CD14-positive monocyte (primary cell): ENCODE results near the gene HDGFL1. TPM values are rescaled to one million over a fixed set of nuclear protein-coding genes. Genes with fewer than 3 reads are reported as not detected.

Source experiments
- DNase-seq, 3 donors: peaks; one replicate each; pipeline ENCODE4 v3.0.0-alpha.2; 2011 to 2022
- H2AFZ ChIP-seq: 2 replicates; pipeline ENCODE4 v1.6.0; 2012; ENCODE audit warnings: mild to moderate bottlenecking, low read depth, low read length, inconsistent platforms; ENCODE audit not compliant: insufficient read depth, poor library complexity, severe bottlenecking
- H3K27ac ChIP-seq, 2 donors: 1 replicate in 1 of 2; 2 replicates in 1 of 2; pipeline ENCODE4 v1.5.1; 2012 to 2013; ENCODE audit warnings: low read length in 2 of 2, control low read depth in 1 of 2, inconsistent platforms in 1 of 2, low read depth in 1 of 2, mild to moderate bottlenecking in 1 of 2
- H3K27me3 ChIP-seq, 2 donors: one replicate each; pipeline versions ENCODE4 v1.6.0 to v1.6.1; 2011 to 2013; ENCODE audit warnings: low read length in 2 of 2; ENCODE audit not compliant: control insufficient read depth in 2 of 2, insufficient read depth in 2 of 2
- H3K36me3 ChIP-seq, 2 donors: replicated peaks in 1 of 2; 1 replicate in 1 of 2; 2 replicates in 1 of 2; pipeline versions ENCODE4 v1.5.1 to v1.6.1; 2012 to 2013; ENCODE audit warnings: low read length in 2 of 2, control low read depth in 1 of 2, inconsistent platforms in 1 of 2, mild to moderate bottlenecking in 1 of 2; ENCODE audit not compliant: insufficient read depth in 2 of 2, control insufficient read depth in 1 of 2
- H3K4me1 ChIP-seq, 2 donors: 1 replicate in 1 of 2; 2 replicates in 1 of 2; pipeline versions ENCODE4 v1.5.1 to v1.6.1; 2012 to 2013; ENCODE audit warnings: low read length in 2 of 2, control low read depth in 1 of 2, inconsistent platforms in 1 of 2, mild to moderate bottlenecking in 1 of 2, moderate library complexity in 1 of 2; ENCODE audit not compliant: insufficient read depth in 2 of 2, control insufficient read depth in 1 of 2
- H3K4me2 ChIP-seq: replicated peaks from 2 replicates; pipeline ENCODE3; 2012; ENCODE audit warnings: low read length, moderate library complexity, mild to moderate bottlenecking; ENCODE audit not compliant: poor library complexity, severe bottlenecking; ENCODE audit errors: extremely low read depth
- H3K4me3 ChIP-seq, 3 experiments: fragments of 200-600 bp in 1 of 3; sonication (generic) in 1 of 3; replicated peaks in 1 of 3; 1 replicate in 2 of 3; 2 replicates in 1 of 3; pipeline ENCODE4 v1.5.1; 2011 to 2013; ENCODE audit warnings: low read length in 3 of 3, mild to moderate bottlenecking in 3 of 3, control low read depth in 2 of 3, low read depth in 2 of 3, inconsistent platforms in 1 of 3, moderate library complexity in 1 of 3
- H3K79me2 ChIP-seq: 2 replicates; pipeline ENCODE4 v1.6.0; 2012; ENCODE audit warnings: mild to moderate bottlenecking, control low read depth, inconsistent platforms, low read length, moderate library complexity; ENCODE audit not compliant: insufficient read depth
- H3K9ac ChIP-seq: 2 replicates; pipeline ENCODE4 v1.6.0; 2017; ENCODE audit warnings: low read length, mild to moderate bottlenecking; ENCODE audit not compliant: insufficient read depth, poor library complexity, severe bottlenecking
- H3K9me3 ChIP-seq, 2 donors: replicated peaks in 1 of 2; 1 replicate in 1 of 2; 2 replicates in 1 of 2; pipeline versions ENCODE4 v1.5.1 to v1.6.1; 2012 to 2013; ENCODE audit warnings: low read length in 2 of 2, control low read depth in 1 of 2; ENCODE audit not compliant: control insufficient read depth in 1 of 2, insufficient read depth in 1 of 2
- H4K20me1 ChIP-seq: 2 replicates; pipeline ENCODE4 v1.6.0; 2012; ENCODE audit warnings: mild to moderate bottlenecking, low read length, control low read depth, moderate library complexity; ENCODE audit not compliant: insufficient read depth
- H3K27ac Mint-ChIP-seq, 7 donors: one replicate each; pipeline ENCODE4 v1.8.0; 2020; ENCODE audit warnings: mild to moderate bottlenecking in 7 of 7, mixed read lengths in 7 of 7, moderate library complexity in 6 of 7, inconsistent platforms in 2 of 7
- H3K27me3 Mint-ChIP-seq, 3 donors: one replicate each; pipeline ENCODE4 v1.8.0; 2021 to 2022; ENCODE audit warnings: low read depth in 3 of 3, mild to moderate bottlenecking in 3 of 3, mixed read lengths in 3 of 3, moderate library complexity in 3 of 3, inconsistent platforms in 1 of 3
- H3K36me3 Mint-ChIP-seq, 2 donors: one replicate each; pipeline ENCODE4 v1.8.0; 2020; ENCODE audit warnings: mixed read lengths in 2 of 2, inconsistent platforms in 1 of 2, mild to moderate bottlenecking in 1 of 2
- H3K4me1 Mint-ChIP-seq: one replicate; pipeline ENCODE4 v1.8.0; 2020; ENCODE audit warnings: mild to moderate bottlenecking, mixed read lengths
- H3K4me3 Mint-ChIP-seq, 2 donors: one replicate each; pipeline ENCODE4 v1.8.0; 2020; ENCODE audit warnings: mild to moderate bottlenecking in 2 of 2, mixed read lengths in 2 of 2, moderate library complexity in 1 of 2
- H3K9me3 Mint-ChIP-seq, 7 donors: one replicate each; pipeline ENCODE4 v1.8.0; 2020 to 2022; ENCODE audit warnings: mixed read lengths in 7 of 7, mild to moderate bottlenecking in 6 of 7, moderate library complexity in 6 of 7, inconsistent platforms in 2 of 7
- WGBS: methylation state at CpG from one replicate; pipeline ENCODE4 v1.1.5; 2013; ENCODE audit warnings: missing lambda C conversion rate; ENCODE audit not compliant: insufficient coverage; 5-methylcytosine and 5-hydroxymethylcytosine counted together
- intact Hi-C, 2 donors: fragments of 100-400 bp; cut with micrococcal nuclease; formaldehyde crosslinking; loops; one replicate each; pipeline versions ENCODE4 v1.15.0 to v1.15.1; 2023
- polyA plus RNA-seq, 3 donors: library from polyadenylated mRNA; depleted of rRNA in 1 of 3; unstranded in 2 of 3; stranded (reverse) in 1 of 3; fragments of 300-500 nt in 2 of 3; fragments of >200 nt in 1 of 3; fragmentation: Illumina TruSeq in 2 of 3; gene quantifications; 1 replicate in 2 of 3; 2 replicates in 1 of 3; pipeline ENCODE4 v1.2.3, GENCODE V29; 2012 to 2021
- TF ChIP-seq, protein P1 (sequence below): fragments of 200-600 bp; IDR thresholded peaks from one replicate; pipeline ENCODE4 v1.8.0; 2022; ENCODE audit warnings: antibody characterized with exemption, mild to moderate bottlenecking

Gene HDGFL1
- polyA plus RNA-seq, 3 donors = not detected

DNA sequence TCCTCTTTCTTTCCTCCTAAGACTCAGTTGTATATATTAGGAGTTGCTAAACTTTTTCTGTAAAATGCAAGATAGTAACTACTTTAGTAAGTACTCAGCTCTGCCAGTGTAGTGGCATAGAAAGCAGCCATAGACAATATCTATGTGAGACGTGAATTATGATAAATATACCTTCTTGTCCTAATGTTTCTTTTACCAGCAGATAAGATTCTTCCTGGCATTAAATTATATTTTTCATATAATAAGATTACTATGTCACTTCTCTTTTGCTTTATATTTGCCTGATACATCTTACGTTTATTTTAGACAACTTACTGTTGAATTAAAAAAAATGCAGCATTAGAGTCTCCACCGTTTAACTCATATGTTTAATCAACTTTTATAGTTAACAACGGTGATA, 51.7 kb downstream of the HDGFL1 start:
- Mint-ChIP-seq H3K4me3 (no peak overlapping the region), H3K27me3 (peaks cover 0 to 2% (median 0%) of the 10 kb centered on the region in 3 donors), H3K36me3 (no peaks in the 10 kb centered on the region), H3K27ac (no peak overlapping the region), H3K4me1 (no peaks in the 10 kb centered on the region), H3K9me3 (peaks cover 0 to 6% (median 2%) of the 10 kb centered on the region in 7 donors)
- Histone ChIP-seq H3K27me3 (no peaks in the 10 kb centered on the region), H3K4me1 (no peaks in the 10 kb centered on the region), H3K36me3 (no peaks in the 10 kb centered on the region), H3K79me2 (no peaks in the 10 kb centered on the region), H4K20me1 (no peaks in the 10 kb centered on the region), H2AFZ (no peak overlapping the region), H3K4me3 (no peak overlapping the region), H3K27ac (no peak overlapping the region), H3K9me3 (no peaks in the 10 kb centered on the region), H3K9ac (no peak overlapping the region), H3K4me2 (no peak overlapping the region)
- DNase-seq = no peak
- TF ChIP-seq, protein P1, sequence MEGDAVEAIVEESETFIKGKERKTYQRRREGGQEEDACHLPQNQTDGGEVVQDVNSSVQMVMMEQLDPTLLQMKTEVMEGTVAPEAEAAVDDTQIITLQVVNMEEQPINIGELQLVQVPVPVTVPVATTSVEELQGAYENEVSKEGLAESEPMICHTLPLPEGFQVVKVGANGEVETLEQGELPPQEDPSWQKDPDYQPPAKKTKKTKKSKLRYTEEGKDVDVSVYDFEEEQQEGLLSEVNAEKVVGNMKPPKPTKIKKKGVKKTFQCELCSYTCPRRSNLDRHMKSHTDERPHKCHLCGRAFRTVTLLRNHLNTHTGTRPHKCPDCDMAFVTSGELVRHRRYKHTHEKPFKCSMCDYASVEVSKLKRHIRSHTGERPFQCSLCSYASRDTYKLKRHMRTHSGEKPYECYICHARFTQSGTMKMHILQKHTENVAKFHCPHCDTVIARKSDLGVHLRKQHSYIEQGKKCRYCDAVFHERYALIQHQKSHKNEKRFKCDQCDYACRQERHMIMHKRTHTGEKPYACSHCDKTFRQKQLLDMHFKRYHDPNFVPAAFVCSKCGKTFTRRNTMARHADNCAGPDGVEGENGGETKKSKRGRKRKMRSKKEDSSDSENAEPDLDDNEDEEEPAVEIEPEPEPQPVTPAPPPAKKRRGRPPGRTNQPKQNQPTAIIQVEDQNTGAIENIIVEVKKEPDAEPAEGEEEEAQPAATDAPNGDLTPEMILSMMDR = no peak
- WGBS = no CpG with 5 or more reads among the region's 4 CpGs
- intact Hi-C loops = no loop called here
